GM06990 (cell line): ENCODE data around the gene APBA2.

Source experiments
- DNase-seq: peaks from one replicate; pipeline ENCODE4 v3.0.0-alpha.2; 2011; ENCODE audit not compliant: insufficient read length; ENCODE audit errors: extremely low read depth
- H3K27me3 ChIP-seq: replicated peaks from 2 replicates; pipeline ENCODE4 v1.6.0; 2011; ENCODE audit warnings: low read length; ENCODE audit not compliant: control insufficient read depth, insufficient read depth
- H3K36me3 ChIP-seq: 2 replicates; pipeline ENCODE4 v1.5.1; 2011; ENCODE audit warnings: low read length; ENCODE audit not compliant: control insufficient read depth, insufficient read depth
- H3K4me3 ChIP-seq: replicated peaks from 2 replicates; pipeline ENCODE4 v1.5.1; 2011; ENCODE audit warnings: low read depth, mild to moderate bottlenecking, control low read depth, low read length
- CTCF ChIP-seq: IDR thresholded peaks from 2 replicates; pipeline ENCODE4 v1.5.1; 2011; ENCODE audit warnings: low read length, control low read depth, mild to moderate bottlenecking, inconsistent platforms; ENCODE audit not compliant: insufficient read depth, poor library complexity, severe bottlenecking

The APBA2 gene

GRCh38 chr15:28915935-28916334 lies 30.2 kb downstream of the APBA2 start:
- Histone ChIP-seq H3K36me3 (no peaks in the 10 kb centered on the region), H3K4me3 (no peak overlapping the region), H3K27me3 (no peaks in the 10 kb centered on the region; the same call in 1 of the 2 replicates)
- no peak for TF ChIP-seq CTCF
- no peak for DNase-seq

- TF ChIP-seq CTCF, result no peak
- no peak for DNase-seq
- H3K4me3 ChIP-seq, result no peak overlapping the region
- no peaks in the 10 kb centered on the region for H3K27me3 ChIP-seq
- no peaks in the 10 kb centered on the region for H3K36me3 ChIP-seq
These were observed 32.0 kb downstream of the APBA2 start for GRCh38 chr15:28917791-28918140.

- H3K27me3 ChIP-seq, result no peaks in the 10 kb centered on the region
- H3K36me3 ChIP-seq, result no peaks in the 10 kb centered on the region
These were observed 32.6 kb downstream of the APBA2 start for GRCh38 chr15:28918141-28918983.

GRCh38 chr15:28919201-28919635 lies 33.4 kb downstream of the APBA2 start:
- H3K4me3 ChIP-seq, result no peak overlapping the region
- H3K36me3 ChIP-seq, result no peaks in the 10 kb centered on the region
- TF ChIP-seq CTCF, result no peak
- H3K27me3 ChIP-seq, result no peaks in the 10 kb centered on the region; the same call in 1 of the 2 replicates
- no peak for DNase-seq

More at GRCh38 chr15:28918141-28918983, 32.6 kb downstream of the APBA2 start:
- no peak for DNase-seq
- H3K4me3 ChIP-seq, result no peak overlapping the region
- TF ChIP-seq CTCF, result no peak

- no peaks in the 10 kb centered on the region; the same call in 1 of the 2 replicates for H3K27me3 ChIP-seq
- no peak overlapping the region for H3K4me3 ChIP-seq
- no peak for DNase-seq
- TF ChIP-seq CTCF, result no peak
- H3K36me3 ChIP-seq, result no peaks in the 10 kb centered on the region
These were observed 34.2 kb downstream of the APBA2 start for GRCh38 chr15:28919679-28920655.
